ENCODE data around the gene WWOX.

- no peak for TF ChIP-seq POLR2A (IDR thresholded peaks at IDR 0.05; ENCODE audit: low read depth, low read length)
- TF ChIP-seq CEBPB (IDR thresholded peaks at IDR 0.05; ENCODE audit: low read depth, low read length): no peak
- no peak for TF ChIP-seq CTCF (conservative IDR thresholded peaks at IDR 0.05; ENCODE audit: low read depth, low read length)
Measured at GRCh38 chr16:78591682-78592103, 492.2 kb downstream of the WWOX start.
